ENCODE results near the gene DDX20.
"Not testable (repeated sequence)": the region's sequence is repeated elsewhere in the genome, so short reads cannot be mapped to it uniquely, and the experiment has no call there.

GRCh38 chr1:111799722-111800121 lies 44.0 kb downstream of the DDX20 start:
- TF ChIP-seq CTCF (IDR thresholded peaks at IDR 0.05; ENCODE audit: low read depth, low read length, poor library complexity, severe bottlenecking); EZH2phosphoT487 (IDR thresholded peaks at IDR 0.05; ENCODE audit: borderline replicate concordance, low read length): not testable (repeated sequence)

Data from DOHH2 (cell line).